D721Med (cell line): Measurements from ENCODE around the gene TREML2.
"Not testable (repeated sequence)": the region's sequence is repeated elsewhere in the genome, so short reads cannot be mapped to it uniquely, and the experiment has no call there.

Experiments
- DNase-seq: peaks from one replicate; pipeline ENCODE4 v3.0.0; 2011; ENCODE audit warnings: low spot score; ENCODE audit not compliant: insufficient read length
- FAIRE-seq: peaks from 2 replicates; lab custom pipeline; 2011; peaks lifted over from hg19 to GRCh38; lab: Jason Lieb, UNC
- TF ChIP-seq, protein P1 (sequence below): IDR thresholded peaks from 2 replicates; pipeline ENCODE4 v1.5.1; 2012; ENCODE audit warnings: mild to moderate bottlenecking, control low read depth; ENCODE audit not compliant: insufficient read depth; ENCODE audit errors: missing control alignments

Gene TREML2

DNA sequence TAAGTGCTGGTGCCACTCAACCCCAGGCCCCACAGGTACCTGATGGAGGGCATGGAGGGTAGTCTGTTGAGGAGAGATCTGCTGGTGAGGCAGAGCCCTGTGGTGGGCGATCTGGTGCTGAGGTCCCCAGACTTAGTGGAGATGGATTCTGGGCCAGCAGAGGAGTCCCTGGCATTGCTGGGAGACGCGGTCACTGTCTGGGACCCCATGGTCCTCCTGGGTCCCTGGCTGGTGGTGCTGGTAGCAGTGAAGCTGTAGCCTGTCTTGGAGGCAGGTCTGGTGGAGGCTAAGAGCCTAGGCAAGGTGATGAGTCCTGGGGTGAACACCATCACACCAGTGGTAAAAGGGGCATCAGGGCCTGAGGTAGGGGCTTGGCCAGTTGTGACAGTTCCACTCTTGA lies 6.6 kb downstream of the TREML2 start:
- TF ChIP-seq, protein P1, sequence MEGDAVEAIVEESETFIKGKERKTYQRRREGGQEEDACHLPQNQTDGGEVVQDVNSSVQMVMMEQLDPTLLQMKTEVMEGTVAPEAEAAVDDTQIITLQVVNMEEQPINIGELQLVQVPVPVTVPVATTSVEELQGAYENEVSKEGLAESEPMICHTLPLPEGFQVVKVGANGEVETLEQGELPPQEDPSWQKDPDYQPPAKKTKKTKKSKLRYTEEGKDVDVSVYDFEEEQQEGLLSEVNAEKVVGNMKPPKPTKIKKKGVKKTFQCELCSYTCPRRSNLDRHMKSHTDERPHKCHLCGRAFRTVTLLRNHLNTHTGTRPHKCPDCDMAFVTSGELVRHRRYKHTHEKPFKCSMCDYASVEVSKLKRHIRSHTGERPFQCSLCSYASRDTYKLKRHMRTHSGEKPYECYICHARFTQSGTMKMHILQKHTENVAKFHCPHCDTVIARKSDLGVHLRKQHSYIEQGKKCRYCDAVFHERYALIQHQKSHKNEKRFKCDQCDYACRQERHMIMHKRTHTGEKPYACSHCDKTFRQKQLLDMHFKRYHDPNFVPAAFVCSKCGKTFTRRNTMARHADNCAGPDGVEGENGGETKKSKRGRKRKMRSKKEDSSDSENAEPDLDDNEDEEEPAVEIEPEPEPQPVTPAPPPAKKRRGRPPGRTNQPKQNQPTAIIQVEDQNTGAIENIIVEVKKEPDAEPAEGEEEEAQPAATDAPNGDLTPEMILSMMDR: no peak
- DNase-seq (no peak), FAIRE-seq (no peak)

- TF ChIP-seq, protein P1: no peak
- FAIRE-seq (no peak), DNase-seq (no peak)
Measured at GRCh38 chr6:41193884-41194283, 7.1 kb downstream of the TREML2 start.

DNA sequence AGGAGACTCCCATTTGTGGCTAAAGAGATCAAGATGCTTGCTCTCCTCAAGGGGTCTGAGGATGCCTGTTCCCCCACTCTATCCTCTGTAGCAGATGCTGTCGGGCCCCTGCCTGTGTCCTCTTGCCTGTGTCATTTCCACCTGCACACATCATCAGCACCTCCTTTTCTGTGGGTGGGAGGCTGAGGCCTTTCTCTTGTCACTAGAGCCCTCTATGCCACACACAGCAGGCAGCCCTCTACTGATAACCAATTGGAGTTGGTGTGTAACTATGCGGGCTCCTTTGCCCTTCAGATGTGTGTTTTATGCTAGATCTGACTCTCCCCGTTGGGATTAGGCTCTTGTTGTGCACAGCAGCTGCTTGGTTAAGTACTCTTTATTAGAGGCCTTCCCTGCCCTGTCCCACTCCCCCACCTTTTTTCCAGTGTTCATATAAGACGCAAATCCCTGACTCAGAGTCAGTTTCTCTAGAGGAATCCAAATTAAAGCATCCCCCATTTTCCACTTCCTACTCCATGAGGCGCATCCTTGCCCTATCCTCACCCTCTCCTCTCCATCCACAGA lies 7.7 kb downstream of the TREML2 start:
- TF ChIP-seq, protein P1: no peak
- no peak for DNase-seq
- FAIRE-seq: no peak

DNA sequence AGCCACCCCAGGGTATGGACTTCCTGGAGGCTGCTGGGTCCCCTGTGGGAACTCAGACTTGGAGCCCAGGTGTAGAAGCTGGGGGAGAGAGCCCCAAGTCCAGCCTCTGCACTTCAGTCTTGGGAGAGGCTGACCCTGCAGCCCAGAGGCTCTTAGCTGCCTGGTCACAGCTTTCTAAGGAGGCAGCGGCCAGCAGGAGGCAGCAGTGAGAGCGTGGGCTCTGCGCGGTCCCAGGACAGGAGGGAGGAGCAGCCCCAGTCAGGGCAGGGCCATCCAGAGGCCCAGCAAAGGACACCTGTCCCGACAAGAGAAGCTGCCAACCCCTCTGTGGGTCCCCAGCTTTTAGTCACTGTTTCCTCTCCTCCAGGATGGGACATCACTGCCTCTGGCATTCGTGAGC lies 9.4 kb downstream of the TREML2 start:
- FAIRE-seq (no peak), DNase-seq (no peak)
- TF ChIP-seq, protein P1: peak; percentile 26

- TF ChIP-seq, protein P1: no peak
- FAIRE-seq (no peak), DNase-seq (no peak)
Measured at GRCh38 chr6:41190791-41191190, 10.2 kb downstream of the TREML2 start.

DNA sequence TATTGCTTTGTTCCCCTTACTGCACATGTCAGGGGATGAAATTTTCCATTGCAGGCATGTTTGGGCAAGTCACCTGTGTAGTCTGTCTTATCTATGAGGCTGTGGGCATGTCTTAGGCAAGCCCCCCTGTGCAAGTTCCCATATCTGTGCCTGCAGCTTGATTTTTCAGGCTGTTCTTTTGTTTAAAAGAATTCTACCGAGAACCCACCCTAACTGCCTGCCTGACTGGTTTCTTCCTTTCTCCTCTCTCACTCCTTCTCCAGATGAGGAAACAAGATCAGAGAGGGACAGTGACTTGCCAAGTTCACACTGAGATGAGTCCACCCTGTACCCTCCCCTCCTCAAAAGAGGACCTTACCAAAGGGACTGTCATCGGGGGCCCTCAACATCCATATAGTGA lies 11.0 kb downstream of the TREML2 start:
- DNase-seq: no peak
- TF ChIP-seq, protein P1: no peak
- FAIRE-seq: no peak

GRCh38 chr6:41189046-41189445 lies 11.9 kb downstream of the TREML2 start:
- DNase-seq: not testable (repeated sequence)

More at GRCh38 chr6:41189046-41189445, 11.9 kb downstream of the TREML2 start:
- not testable (repeated sequence) for FAIRE-seq
